ENCODE measurements around the gene SLMAP. TPM values are rescaled to one million over a fixed set of nuclear protein-coding genes. Genes with fewer than 3 reads are reported as not detected.
A peak's percentile ranks its signal among the peaks of the same experiment; 100 is the strongest.

SLMAP gene
- total and polyA plus RNA-seq, 2 of the 4 experiments (the other 2 are of a cell fraction): 15.5 to 26.5 TPM

DNA sequence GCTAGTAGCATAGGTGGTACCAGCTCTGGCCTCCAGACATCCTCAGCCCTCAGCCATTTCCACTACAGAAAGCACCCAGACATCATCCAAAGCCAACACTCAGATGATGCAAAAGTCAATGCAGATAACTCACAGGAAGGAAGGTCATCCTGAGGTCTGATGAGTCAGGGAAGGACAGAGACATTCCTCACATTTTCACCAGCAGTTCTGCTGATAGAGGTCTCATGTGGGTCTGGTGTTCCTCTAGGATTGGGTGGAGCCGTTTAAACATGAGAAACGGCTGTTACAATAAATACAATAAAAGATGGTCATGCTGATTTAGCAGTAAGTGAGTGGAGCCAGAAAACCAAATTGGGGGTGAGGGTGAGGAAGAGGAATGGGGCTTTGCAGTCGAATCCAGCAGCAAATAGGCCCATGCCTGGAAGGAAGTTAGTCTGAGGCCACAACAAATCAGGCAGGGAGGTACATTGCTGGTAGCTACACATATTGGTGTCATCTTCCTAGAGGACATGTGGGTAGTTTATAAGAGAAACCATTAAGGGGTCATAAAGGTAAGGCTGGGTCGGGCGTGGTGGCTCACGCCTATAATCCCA lies 218.8 kb downstream of the SLMAP start:
- Histone ChIP-seq H3K27ac (ENCODE audit: insufficient read depth, low read length) (peak overlapping the region; percentile 89), H4K5ac (ENCODE audit: low read depth, low read length) (peak overlapping the region; percentile 70), H2AK5ac (ENCODE audit: low read depth, low read length) (peak overlapping the region; percentile 99), H4K8ac (ENCODE audit: low read depth in 2 of 2, low read length in 2 of 2) (peak overlapping the region; percentile 77 to 96), H3K79me1 (ENCODE audit: low read depth in 1 of 2, low read length in 2 of 2) (peaks cover 0 to 14% of the 10 kb centered on the region in 2 experiments; a peak in 2 of 4 replicates), H2BK15ac (ENCODE audit: low read depth, low read length) (peak overlapping the region; percentile 93; the same call in 2 of the 3 replicates), H3K23ac (ENCODE audit: low read depth, low read length) (peak overlapping the region; percentile 99), H3K9me1 (ENCODE audit: insufficient read depth, low read length) (peaks cover 25% of the 10 kb centered on the region), H2AK9ac (replicated peaks; ENCODE audit: low read depth, low read length, poor library complexity) (peak overlapping the region; percentile 91), H2AFZ (replicated peaks; ENCODE audit: low read length, poor library complexity) (peak overlapping the region; percentile 73), H3K36me3 (ENCODE audit: control insufficient read depth, insufficient read depth, low read length) (no peaks in the 10 kb centered on the region), H3K4me2 (ENCODE audit: low read depth, low read length) (peak overlapping the region; percentile 27; the same call in 1 of the 2 replicates), H4K20me1 (ENCODE audit: insufficient read depth, low read length) (no peaks in the 10 kb centered on the region), H3K4me1 (ENCODE audit: control insufficient read depth, insufficient read depth, low read length) (peaks cover 23% of the 10 kb centered on the region), H2BK20ac (ENCODE audit: low read depth, low read length) (peak overlapping the region; percentile 99), H3K4me3 (ENCODE audit: insufficient read depth, low read depth, low read length) (no peak overlapping the region), H3K9ac (ENCODE audit: low read depth, low read length) (peak overlapping the region; percentile 39; the same call in 1 of the 2 replicates), H3K9me3 (ENCODE audit: control insufficient read depth, insufficient read depth, low read length) (no peaks in the 10 kb centered on the region), H3K56ac (ENCODE audit: extremely low read depth, insufficient read depth, low read length) (peak overlapping the region; percentile 88), H3K4ac (ENCODE audit: low read depth, low read length) (peak overlapping the region; percentile 99), H2BK5ac (ENCODE audit: low read depth, low read length, poor library complexity, severe bottlenecking) (peak overlapping the region; percentile 94), H4K91ac (ENCODE audit: insufficient read depth, low read depth, low read length) (peak overlapping the region; percentile 99), H2BK120ac (ENCODE audit: low read depth, low read length) (peak overlapping the region; percentile 99), H3K18ac (ENCODE audit: low read depth, low read length) (peak overlapping the region; percentile 85), H3K27me3 (ENCODE audit: control insufficient read depth, insufficient read depth, low read length) (no peaks in the 10 kb centered on the region), H3K14ac (replicated peaks; ENCODE audit: low read depth, low read length) (peak overlapping the region; percentile 95)
- ChIA-PET POLR2A (ENCODE audit: unreplicated experiment) (no interaction called here), CTCF (no interaction called here)
- DNase-seq: peak; percentile 98
- in situ Hi-C loops (cut with MboI; ENCODE audit: low sequenced_read_pairs) (no loop called here), dilution Hi-C loops (cut with HindIII; ENCODE audit: low sequenced_read_pairs, unreplicated experiment) (no loop called here), intact Hi-C loops (cut with micrococcal nuclease) (no loop called here)
- no TSS peak for BruUV-seq (replicated peaks)
- WGBS, 2 experiments (ENCODE audit: extremely low coverage in 2 of 2, insufficient read length in 1 of 2): 68% methylated on average over 4 of the region's 6 CpGs; no CpG with 5 or more reads in 1 of the 2 experiments
- ATAC-seq (ENCODE audit: low read depth): peak; percentile 89
- peak; percentile 96 for TF ChIP-seq CEBPB (IDR thresholded peaks at IDR 0.05; ENCODE audit: low read depth, low read length)
- TF ChIP-seq, protein P1, sequence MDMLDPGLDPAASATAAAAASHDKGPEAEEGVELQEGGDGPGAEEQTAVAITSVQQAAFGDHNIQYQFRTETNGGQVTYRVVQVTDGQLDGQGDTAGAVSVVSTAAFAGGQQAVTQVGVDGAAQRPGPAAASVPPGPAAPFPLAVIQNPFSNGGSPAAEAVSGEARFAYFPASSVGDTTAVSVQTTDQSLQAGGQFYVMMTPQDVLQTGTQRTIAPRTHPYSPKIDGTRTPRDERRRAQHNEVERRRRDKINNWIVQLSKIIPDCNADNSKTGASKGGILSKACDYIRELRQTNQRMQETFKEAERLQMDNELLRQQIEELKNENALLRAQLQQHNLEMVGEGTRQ (IDR thresholded peaks at IDR 0.05; ENCODE audit: low read depth, low read length): peak; percentile 49; the same call in 1 of the 2 replicates
- peak; percentile 79 for TF ChIP-seq MAFK (IDR thresholded peaks at IDR 0.05; ENCODE audit: low read depth, low read length)
- no peak for TF ChIP-seq CHD1 (IDR thresholded peaks at IDR 0.05; ENCODE audit: low read depth, low read length)
- peak; percentile 66 for TF ChIP-seq NFE2L2 (IDR thresholded peaks at IDR 0.05; ENCODE audit: low read depth, low read length)
- peak; percentile 36 for TF ChIP-seq RCOR1 (IDR thresholded peaks at IDR 0.05; ENCODE audit: insufficient replicate concordance, low read length)
- TF ChIP-seq, protein P2, sequence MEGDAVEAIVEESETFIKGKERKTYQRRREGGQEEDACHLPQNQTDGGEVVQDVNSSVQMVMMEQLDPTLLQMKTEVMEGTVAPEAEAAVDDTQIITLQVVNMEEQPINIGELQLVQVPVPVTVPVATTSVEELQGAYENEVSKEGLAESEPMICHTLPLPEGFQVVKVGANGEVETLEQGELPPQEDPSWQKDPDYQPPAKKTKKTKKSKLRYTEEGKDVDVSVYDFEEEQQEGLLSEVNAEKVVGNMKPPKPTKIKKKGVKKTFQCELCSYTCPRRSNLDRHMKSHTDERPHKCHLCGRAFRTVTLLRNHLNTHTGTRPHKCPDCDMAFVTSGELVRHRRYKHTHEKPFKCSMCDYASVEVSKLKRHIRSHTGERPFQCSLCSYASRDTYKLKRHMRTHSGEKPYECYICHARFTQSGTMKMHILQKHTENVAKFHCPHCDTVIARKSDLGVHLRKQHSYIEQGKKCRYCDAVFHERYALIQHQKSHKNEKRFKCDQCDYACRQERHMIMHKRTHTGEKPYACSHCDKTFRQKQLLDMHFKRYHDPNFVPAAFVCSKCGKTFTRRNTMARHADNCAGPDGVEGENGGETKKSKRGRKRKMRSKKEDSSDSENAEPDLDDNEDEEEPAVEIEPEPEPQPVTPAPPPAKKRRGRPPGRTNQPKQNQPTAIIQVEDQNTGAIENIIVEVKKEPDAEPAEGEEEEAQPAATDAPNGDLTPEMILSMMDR (conservative IDR thresholded peaks at IDR 0.05; ENCODE audit: low read depth, low read length): no peak
- TF ChIP-seq RFX5 (IDR thresholded peaks at IDR 0.05; ENCODE audit: low read depth, low read length): no peak
- peak; percentile 56; the same call in 1 of the 2 replicates for TF ChIP-seq BHLHE40 (IDR thresholded peaks at IDR 0.05; ENCODE audit: low read depth, low read length)
- TF ChIP-seq MXI1 (IDR thresholded peaks at IDR 0.05; ENCODE audit: borderline replicate concordance, low read depth, low read length): no peak
- no peak for TF ChIP-seq POLR2A (IDR thresholded peaks at IDR 0.05; ENCODE audit: low read depth, low read length)
- TF ChIP-seq FOS (IDR thresholded peaks at IDR 0.05; ENCODE audit: low read depth, low read length): peak; percentile 87
- no peak for TF ChIP-seq MAZ (IDR thresholded peaks at IDR 0.05; ENCODE audit: borderline replicate concordance, low read depth, low read length)
- TF ChIP-seq RAD21 (IDR thresholded peaks at IDR 0.05; ENCODE audit: low read length): no peak
- TF ChIP-seq, protein P3, sequence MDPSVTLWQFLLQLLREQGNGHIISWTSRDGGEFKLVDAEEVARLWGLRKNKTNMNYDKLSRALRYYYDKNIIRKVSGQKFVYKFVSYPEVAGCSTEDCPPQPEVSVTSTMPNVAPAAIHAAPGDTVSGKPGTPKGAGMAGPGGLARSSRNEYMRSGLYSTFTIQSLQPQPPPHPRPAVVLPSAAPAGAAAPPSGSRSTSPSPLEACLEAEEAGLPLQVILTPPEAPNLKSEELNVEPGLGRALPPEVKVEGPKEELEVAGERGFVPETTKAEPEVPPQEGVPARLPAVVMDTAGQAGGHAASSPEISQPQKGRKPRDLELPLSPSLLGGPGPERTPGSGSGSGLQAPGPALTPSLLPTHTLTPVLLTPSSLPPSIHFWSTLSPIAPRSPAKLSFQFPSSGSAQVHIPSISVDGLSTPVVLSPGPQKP (IDR thresholded peaks at IDR 0.05; ENCODE audit: borderline replicate concordance, low read depth, low read length): no peak
